Non-pigmented ciliary epithelial cell (primary cell): Measurements from ENCODE around the gene ZNF528.

ENCODE experiments used
- DNase-seq: peaks from one replicate; pipeline ENCODE4 v3.0.0-alpha.2; 2010; ENCODE audit warnings: low read depth

The ZNF528 gene

DNA sequence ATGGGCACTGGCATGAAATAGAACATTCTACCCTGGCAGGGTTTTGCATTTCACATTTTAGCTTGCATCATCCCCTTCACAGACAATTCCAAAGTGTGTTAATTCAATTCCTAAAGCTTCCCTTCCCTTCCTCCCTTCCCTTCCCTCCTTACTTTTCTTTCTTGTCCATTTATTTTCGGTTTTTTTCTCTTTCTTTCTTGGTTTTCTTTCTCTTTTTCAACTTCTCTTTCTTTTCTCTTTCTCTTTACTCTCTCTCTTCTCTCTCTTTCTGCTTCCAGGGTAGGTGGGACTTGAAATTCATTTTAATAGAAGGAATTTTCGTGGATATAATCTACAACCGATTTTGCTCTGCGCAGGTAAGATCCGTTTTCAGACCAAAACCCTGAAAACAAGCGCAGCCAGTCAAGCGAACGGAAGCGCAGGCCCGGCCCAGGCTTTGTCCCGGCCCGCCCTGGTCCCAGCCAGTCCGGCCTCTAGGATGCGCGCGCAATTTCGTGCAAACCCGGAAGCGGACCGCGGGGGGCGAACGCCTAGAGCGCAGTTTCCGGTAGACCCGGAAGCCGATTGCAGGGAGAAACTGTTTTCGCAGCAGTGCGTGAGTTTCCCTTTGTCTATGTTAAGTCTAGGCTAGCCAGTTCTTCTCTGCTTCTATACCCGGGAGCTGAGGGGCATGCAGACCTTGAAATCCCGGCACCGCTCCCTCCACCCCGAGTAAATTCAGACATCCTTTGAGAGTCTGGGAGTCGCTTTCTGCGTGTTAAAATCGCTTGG lies at the start of gene ZNF528:
ZNF528 (plus strand) TSS at position 540 of the 771 bp plus-strand sequence. CDS start 4,165 bp downstream, outside the sequence.
- peak; percentile 58 for DNase-seq

DNA sequence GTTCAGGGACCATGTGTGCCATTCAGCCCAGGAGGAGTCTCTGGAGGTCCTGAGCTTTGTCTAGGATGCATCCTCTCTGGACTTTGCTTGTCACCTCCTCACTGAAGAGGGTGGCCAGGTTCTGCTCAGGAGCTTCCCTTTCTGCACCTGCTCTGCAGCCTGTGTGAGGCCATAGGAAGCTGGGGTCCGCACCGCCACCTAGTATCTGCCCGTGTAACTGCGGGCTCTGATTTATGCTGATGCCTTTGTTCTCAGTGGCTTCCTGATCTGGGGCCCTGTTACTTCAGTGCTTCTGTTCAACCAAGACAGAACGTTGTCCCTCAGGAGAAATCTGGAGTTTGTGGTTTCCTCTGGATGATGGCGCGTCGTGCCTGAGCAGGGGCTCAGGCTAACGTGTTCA lies 46.1 kb upstream of the ZNF528 start:
- DNase-seq = no peak

DNA sequence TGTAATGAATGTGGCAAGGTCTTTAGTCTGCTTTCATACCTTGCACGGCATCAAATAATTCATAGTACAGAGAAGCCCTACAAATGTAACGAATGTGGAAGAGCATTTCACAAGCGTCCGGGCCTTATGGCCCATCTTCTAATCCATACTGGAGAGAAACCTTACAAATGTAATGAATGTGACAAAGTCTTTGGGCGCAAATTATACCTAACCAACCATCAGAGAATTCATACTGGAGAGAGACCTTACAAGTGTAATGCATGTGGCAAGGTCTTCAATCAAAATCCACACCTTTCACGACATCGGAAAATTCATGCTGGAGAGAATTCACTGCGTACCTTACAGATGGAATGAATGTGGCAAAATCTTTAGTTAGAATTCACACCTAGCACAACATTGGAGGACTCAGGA lies 31.2 kb upstream of the ZNF528 start:
- DNase-seq = no peak

DNA sequence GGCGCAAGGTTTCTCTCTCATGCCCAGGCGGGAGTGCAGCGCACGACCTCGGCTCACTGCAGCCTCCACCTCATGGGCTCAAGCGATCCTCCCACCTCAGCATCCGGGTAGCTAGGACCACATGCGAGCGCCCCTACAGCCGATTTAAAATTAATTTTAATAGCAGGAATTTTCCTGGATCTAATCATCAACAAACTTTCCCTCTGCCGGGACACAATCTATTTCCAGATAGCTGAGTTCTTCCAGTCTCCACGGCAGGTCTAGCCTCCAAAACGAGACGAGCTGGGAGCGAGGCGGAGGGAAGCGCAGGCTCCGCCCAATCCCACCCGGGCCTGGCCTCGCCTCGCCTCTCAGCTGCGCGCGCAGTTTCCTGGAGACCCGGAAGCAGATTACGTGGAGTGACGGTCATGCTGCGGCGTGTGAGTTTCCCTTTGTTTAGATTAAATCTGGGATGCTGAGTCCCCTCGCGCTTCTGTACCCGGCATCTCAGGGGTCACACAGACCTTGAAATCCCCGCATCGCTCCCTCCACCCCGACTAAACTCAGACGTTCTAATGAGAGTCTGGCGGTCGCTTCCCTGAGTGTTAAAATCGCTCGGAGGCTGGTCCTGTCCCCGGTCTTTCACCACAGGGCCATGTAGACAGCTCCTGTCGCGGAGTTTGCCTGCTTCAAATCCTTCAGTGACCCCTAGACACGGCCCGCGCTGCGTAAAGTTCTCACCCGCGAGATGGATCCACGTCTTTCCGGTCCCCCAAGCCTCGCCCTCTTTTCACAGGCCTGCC lies 27.9 kb upstream of the ZNF528 start, which contains the start of gene ZNF880:
ZNF880 (plus strand) TSS at position 365 of the 782 bp plus-strand sequence; CDS start at position 408, 43 bp downstream.
- peak; percentile 76 for DNase-seq

DNA sequence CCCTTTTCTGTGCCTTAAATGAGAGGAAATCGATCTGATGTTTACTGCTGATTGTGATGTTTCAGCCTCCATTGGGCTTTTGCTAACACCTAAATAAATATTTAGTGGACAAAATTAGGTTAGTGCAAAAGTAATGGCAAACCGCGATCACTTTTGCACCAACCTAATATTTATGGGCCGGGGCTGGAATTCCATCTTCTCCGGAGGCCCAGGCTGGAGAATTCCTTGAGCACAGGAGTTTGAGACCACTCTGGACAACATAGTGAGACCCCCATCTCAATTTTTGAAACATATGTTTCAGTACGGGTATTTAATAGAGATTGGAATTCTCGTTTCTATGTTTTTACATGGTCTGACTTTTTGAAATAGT lies 27.3 kb upstream of the ZNF528 start:
- DNase-seq = no peak

DNA sequence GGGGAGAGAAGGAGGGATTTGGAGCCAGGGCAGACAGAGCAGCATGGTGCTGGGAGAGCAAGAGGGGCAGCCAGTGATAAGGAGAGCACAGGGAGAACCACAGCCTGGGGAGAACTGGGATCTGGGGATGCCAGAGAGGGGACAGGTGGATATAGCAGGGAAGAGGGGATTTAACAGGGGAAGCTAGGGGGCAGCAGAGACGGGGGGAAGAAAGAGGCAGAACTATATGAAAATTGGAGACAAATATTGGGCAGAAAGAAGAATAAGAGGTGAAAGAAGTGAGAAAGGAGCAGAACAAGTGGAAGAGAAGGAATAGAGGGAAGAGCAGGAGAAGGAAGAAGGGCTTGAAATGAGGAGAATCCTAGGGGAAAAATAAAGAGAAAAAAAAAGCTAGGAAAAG lies 6.5 kb upstream of the ZNF528 start:
- no peak for DNase-seq

DNA sequence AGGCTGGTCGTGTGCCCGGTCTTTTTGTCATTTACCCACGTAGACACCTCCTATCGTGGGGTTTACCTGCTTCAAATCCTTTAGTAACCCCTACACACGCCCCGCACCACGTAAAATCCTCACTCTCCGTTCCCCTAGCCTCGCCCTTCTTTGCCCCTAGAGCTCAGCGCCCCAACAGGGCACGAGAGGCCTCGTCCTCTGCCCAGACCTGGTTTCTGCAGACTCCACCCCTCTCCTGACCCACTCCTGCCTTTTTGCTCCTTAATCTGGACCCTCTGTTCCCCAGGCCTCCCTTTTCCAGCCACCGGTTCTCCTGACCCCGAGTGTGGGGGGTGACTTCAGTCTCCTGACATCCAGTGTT lies 412 bp downstream of the ZNF528 start:
- no peak for DNase-seq

DNA sequence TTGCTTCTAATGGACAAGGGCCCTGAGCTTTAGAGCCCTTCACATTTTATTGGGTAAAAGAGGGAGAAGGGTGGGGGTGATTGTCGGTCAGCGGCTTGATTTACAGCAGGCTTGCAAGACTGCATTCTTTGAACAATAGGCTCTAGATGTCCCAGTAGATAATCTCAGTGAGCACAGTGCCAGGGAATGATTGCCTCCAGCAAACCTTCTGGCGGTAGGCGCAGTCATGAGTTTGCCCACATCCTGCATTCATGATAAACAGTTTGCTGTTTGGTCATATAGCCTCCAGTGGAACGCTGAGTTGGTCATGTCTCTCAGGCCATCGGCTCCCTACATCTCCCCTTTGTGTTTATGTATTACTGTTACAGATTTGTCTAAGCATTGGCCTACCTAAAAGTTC lies 12.6 kb downstream of the ZNF528 start:
- DNase-seq = no peak

DNA sequence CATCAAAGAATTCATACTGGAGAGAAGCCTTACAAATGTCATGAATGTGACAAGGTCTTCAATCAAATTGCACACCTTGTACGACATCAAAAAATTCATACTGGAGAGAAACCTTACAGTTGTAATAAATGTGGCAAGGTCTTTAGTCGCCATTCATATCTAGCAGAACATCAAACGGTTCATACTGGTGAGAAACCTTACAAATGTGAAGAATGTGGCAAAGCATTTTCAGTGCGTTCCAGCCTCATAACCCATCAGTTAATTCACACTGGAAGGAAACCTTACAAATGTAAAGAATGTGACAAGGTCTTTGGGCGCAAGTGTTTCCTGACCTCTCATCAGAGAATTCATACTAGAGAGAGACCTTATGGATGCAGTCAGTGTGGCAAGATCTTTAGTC lies 18.1 kb downstream of the ZNF528 start:
- DNase-seq = no peak

DNA sequence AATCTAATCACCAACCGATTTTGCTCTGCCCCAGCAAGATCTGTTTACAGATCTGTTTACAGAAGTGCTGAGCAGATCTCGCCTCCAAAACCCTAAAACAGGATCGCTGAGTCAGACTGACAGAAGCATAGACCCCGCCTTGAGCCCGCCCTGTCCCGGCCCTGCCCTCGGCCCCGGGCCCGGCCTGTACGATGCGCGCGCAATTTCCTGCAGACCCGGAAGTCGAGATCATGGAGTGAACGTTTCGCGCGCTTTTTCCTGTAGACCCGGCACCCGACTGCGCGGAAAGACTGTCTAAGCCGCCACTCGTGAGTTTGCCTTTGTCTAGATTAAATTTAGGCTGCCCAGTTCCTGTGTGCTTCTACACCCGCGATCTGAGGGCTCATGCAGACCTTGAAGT lies 31.3 kb downstream of the ZNF528 start, which contains the start of gene ZNF534:
ZNF534 (plus strand) TSS at position 212 of the 400 bp plus-strand sequence. CDS start 2,327 bp downstream, outside the sequence.
- DNase-seq = no peak

DNA sequence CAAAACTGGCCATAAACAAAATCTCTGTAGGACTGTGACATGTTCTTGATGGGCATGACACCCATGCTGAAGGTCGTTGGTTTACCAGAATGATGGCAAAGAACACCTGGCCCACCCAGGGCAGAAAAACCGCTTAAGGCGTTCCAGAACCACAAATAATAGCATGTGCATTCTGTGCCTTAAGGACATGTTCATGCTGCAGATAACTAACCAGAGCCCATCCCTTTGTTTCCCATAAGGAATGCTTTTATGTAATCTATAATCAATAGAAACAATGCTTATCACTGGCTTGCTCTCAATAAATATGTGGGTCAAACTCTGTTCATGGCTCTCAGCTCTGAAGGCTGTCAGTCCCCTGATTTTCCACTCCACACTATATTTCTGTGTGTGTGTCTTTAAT lies 44.5 kb downstream of the ZNF528 start:
- DNase-seq = no peak

DNA sequence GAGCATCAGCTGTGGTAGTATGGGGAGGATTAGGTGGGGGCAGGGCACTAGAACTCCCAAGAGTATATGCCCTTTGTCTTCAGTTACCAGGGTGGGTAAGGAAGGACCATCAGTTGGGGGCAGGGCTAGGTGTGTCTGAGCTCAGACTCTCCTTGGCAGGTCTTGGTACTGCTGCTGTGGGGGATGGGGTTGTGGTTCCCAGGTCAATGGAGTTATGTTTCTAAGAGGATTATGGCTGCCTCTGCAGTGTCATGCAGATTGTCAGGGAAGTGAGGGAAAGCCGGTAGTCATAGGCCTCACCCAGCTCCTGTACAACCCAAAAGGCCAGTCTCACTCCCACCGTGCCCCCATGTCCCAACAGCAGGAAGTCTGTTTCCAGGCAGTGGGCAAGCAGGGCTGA lies 46.9 kb downstream of the ZNF528 start:
- DNase-seq = no peak

DNA sequence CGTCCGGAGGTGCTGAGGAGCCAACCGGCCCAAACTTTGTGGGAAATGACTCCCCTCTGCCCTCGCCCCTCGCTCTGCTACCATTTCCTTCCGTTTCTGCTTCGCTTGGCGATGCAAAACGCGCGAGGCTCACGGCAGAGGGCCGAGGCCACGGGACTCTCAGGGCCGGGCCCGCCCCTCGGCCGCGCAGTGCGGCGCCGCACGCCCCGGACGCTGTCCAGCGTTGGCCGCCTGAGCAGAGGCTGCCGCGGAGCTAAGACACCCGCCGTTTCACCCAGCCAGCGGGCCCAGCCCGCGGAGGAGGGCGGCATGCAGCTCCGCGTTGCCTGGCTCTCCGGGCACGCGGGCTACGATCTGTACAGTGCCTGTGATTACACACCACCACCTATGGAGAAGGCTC lies 53.6 kb downstream of the ZNF528 start:
- no peak for DNase-seq

DNA sequence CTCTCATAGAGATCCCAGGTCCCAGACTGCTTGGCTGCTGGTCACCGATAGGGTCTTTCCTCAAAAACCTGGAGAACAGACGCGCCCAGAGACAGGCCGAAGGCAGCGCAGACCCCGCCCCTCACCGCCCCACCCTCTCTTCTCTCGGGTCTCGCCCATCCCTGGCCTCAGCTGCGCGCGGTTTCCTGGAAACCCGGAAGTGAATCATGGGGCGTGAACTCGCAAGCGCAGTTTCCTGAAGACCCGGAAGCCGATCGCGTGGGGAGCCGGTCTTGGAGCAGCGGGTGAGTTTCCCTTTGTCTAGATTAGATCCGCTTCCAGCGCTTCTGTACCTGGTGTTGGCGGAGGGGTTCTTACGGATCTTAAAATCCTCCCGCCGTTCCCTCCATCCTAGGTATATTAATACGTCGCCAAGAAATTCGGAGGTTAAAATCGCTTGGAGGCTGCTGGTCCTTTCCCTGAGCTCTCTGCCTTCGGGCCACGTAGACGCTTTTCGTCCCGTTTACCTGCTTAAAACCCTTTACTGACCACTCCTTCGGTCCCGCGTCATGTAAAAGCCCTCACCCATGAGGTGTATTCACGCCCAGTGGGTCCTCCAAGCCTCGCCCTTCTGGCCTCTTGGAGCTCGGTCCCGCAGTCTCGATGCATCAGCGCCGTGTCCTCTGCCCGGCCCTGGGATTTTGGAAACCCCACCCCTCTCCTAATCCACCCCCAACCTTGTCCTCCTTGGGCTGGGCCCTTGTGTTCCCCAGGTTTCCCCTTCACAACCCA lies 55.9 kb downstream of the ZNF528 start, which contains the start of gene ZNF578:
ZNF578 (plus strand) TSS at position 230 of the 771 bp plus-strand sequence. CDS start 48,293 bp downstream, outside the sequence.
- peak; percentile 53 for DNase-seq

DNA sequence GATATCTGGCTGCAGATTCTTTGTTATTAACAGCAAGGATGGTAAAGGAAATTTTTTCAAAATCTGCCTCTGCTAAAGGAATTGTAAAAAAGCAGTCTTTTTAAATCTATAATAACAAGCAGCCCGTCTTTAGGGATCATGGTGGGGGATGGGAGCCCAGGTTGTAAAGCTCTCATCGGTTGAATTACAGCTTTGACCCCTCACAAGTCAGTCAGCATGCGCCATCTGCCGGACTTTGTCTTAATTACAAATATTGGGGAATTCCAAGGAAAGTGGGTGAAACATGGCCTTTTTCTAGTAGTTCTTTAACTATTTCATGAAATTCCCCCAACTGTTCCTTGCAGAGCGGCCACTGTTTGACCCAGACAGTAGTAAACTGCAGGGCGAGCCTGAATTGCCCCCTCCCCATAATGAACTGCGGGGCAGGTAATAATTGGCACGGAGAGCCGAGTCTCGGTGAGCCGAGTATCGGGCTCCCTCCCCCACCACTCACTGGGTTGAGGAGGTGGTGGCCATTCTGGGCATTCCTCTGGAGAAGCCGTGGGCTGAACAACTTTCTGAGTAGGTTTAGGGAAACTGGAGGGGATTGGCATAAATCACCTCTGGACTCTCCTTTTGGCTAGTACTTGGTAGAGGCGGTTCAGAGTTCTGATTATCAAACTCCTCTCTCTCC lies 67.3 kb downstream of the ZNF528 start:
- no peak for DNase-seq
